HG03066 (cell line): ENCODE data around the gene PM20D2.

Experiments
- ATAC-seq: cut with Tn5 transposase; IDR thresholded peaks from one replicate; pipeline ENCODE4 v1.9.1; 2021; ENCODE audit warnings: low read depth; ENCODE audit not compliant: unreplicated experiment

Gene PM20D2

DNA sequence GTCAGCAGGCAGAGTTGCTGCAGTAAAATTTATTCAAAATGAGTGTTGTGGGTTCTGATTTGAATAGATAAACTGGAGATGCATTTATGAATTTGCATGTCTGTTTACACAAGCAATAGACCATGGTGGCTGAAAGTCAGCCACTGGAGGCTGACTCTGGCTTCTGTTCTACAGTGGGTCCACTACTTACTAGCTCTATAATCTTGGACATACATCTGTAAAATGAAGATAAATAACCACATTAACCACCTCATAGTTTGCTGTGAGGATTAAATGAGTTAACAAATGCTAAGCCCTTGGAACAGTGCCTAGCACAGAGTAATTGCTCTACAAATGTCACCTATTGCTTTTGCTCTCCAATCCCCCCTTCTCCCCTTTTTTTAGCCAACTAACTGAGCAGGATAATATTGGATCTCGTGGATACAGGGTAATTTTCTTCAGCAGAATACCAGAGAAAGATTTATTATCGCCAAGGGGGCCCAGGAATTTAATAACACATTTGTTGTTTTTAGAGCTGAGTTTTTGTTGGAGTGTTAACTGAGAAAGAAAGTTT is 1.4 kb upstream of the PM20D2 start:
- ATAC-seq, result no peak

DNA sequence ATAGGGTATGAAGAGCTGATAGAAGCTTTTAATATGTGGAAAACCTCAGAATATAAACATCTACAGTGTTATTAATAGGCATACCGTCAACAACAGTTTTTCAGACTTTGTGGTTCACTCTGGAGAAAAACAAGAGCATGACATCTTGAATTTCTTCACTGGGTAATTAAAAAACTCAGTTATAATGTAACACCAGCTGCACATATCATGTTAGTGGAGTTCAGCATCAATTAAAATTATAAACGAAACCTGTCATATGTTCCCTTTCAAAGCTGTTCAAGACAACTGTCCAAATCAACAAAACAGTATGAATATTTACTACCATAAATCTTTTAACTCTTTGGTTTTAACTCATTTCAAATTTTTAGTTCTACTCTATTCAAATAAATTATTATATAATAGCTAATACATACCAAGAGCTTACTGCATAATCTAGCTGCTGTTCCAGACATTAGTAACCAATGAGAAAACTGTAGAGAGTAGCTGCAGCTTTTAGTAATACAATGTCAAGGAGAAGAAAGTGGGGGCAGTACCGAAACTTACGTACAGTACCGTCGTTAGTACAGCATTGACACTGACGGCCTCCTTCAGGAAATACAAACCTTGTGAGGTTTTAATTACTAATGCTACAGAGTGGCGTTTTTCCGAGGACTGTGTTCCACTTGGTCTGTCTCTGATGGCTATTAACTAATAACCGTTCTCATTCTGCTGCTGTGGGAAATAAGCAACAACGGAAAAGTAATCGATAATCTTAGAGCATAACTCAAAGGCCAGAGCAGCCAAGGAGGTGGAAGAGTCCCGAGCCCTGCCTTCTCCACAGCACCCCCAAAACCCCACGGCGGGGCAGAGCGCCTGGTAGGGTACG is 532 bp upstream of the PM20D2 start:
- peak; percentile 49 for ATAC-seq

DNA sequence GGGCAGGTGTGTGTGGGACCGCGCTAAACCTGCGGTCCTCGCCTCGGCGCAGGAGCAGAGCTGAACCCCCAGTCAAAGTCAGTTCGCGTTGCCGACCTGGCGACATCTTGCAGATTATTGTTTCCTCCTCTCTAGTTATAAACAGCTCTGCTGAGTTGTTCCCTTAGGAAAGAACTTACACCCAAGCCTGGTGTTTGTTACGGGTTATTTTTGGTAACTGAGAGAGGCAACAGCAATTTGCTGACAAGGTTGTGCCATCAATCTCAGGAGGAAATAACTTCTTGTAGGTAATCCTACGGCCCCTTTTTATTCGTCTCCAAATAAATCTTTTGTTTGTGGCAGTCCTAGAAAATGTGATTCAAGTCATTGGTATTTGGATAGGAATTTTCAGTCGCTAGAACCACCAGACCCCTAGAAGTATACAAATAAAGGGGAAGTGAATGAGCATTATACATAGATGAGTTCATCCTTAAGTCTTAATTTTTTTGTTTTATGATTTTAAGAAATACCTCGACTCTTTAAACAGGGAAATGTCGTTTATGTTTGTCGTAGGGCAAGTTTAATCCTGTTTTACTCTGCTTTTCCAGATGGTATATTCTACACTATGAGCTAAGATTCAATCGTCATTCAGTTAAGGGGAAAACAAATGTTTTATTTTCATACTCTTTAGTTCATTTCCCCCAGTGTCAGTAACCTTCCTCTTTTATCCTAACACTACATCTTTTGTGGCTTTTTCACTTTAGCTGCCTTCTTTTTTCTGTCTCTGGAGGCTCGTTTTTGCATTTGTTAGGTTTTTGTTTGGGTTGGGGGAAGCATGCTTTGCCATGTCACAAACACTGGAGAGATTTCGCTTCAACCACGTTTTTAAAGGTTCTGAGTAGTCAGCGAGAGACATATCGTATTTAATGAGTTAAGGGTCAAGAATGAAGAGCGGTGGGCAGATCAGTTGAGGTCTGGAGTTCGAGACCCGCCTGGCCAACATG is 1.2 kb downstream of the PM20D2 start:
- ATAC-seq, result peak; percentile 35

DNA sequence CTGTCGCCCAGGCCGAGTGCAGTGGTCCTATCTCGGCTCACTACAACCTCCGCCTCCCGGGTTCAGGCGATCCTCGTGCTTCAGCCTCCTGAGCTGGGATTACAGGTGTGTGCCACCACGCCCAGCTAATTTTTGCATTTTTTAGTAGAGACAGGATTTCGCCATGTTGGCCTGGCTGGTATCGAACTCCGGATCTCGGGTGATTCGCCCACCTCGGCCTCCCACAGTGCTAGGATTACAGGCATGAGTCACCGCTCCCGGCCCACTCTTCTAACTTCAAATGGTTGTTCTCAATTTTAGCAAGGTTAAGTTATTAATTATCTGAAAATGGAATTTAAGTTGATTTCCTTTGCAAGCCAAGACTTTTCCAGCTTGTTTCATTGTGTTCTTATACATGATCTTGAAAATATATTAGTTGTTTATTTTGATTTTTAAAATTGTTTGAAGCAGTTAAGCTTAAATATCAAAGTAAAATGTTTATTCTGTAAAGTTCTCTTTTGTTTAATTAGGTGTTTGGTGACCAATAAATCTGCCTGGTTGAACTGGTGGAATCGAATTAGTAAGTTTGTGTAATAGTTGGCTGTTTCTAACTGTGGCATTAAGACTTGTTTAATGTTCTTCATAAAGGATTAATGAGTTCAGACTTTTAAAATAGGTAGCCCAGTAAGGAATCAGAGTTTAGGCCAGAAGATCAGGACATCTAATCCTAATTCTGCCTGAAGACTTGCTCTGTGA is 2.3 kb downstream of the PM20D2 start:
- no peak for ATAC-seq

DNA sequence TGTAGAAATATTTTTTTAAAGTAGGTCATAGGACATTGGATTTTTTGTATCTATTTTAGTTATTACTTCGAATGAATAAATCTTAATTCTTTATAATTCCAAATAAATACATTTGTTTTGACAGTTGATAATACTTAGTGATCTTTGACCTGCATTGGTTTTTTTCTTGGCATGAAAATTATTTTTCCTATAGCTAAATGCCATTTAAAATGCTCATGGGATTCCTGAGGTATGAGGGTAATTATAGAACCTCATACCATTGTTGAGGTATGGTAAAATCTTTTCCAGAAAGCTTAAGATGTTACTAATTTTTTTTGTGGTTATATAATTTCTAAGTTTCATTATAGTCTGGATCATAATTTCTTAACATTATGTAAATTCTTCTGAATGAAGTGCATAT is 8.3 kb downstream of the PM20D2 start:
- no peak for ATAC-seq

DNA sequence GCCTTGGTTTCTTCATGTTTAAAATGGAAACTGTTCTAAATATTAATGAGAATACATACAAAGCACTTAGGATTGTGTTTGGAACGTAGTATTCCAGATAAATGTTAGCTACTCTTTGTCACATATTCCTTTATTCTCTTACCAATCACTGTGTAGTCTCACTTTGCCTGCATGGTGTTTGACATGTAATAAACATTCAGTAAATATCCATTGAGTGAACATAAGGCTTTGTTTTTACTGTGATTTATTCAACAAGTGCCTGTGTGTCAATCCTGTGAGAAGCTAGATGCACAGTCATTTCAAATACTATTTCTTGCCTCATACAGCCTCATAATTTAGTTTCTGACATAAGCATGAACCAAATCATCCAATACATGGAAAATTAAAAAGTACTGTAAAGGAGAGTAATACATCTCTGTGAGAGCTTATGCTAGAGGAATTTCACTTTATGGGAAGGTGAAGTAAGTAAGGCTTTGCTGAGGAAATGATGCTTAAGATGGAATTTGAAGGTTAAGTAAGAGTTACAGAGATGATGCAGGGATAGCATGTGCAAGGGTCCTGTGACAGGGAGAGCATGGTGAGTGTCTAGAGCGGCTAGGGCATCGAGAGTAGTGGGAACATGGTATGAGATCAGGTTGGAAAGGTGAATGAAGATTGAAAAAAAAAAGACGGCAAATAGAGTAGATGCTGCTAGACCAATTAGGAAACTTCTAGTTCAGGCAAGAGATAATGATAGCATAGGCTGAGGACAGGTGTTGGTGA is 14.7 kb downstream of the PM20D2 start:
- ATAC-seq, result no peak

DNA sequence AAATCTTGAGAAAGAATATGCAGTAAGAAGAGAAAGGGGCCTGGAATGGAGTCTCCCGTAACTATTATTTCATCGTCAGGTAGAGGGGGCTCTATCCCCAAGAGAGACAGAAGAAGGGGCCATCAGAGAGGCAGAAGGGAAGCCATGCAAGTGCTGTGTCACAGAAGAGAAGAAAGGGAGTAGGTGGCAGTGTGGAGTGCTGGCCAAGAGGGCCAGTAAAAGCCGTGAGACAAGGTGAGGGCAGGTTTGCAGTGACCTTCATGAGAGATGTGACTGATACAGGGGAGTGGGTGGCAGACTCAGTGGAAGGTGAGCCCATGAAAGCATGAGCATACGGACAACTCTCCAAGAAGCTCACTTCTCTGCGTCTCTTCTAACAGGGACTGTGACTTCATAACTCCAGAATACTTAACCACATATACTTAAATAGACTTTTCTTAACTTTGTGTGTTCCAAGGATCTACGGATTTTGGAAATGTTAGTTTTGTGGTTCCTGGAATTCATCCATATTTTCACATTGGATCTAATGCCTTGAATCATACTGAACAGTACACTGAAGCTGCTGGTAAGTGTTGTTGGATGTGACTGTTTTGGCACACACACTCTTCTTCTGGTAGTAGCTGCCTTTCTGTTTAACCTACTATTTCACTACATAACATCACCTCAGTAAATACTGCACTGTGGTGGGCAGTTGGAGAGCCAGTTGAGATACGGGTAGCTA is 15.6 kb downstream of the PM20D2 start:
- ATAC-seq, result no peak

DNA sequence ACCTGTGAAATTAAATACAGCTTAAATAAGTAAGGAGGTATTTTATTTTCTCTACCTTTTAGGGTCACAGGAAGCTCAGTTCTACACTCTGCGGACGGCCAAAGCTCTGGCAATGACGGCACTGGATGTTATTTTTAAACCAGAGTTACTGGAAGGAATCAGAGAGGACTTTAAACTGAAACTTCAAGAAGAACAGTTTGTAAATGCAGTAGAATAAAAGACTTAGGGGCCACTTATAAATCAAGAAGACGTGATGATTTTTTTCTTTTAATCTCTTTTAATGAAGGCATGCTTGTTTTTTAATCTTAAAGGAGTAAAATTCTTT is 16.2 kb downstream of the PM20D2 start:
- no peak for ATAC-seq

DNA sequence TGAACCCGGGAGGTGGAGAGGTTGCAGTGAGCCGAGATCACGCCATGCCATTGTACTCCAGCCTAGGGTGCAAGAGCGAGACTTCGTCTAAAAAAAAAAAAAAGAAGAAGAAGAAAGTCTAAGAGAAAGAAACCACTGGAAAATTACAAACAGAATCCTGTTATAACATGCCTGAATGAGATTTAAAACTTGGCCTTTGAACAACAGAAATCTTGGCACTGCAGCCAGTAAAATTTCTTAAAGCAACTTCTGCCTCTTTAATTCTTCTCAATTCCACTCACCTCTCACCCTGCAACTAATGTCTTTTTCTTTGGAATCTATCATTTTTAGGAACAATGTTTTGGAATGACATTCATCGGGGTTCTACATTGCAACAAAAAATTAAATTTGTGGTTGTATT is 26.3 kb downstream of the PM20D2 start:
- ATAC-seq, result no peak

DNA sequence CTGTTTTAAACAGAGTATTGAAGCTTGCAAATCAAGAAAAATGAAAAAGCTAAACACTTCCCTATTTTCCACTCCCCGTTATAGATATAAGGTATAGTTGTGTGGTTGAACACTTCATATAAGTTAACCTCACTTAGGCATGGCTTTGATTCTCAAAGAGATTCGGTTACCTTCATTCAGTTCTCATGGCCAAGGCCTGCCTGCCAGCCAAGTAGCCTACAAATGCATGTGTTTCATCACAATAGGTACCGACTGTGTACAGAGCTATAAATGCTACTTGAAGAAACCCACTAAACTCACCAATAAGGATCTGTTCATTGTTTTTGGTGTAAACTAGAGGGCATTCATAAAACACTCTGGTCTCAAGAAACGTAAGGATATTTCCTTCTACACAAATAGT is 27.8 kb downstream of the PM20D2 start:
- ATAC-seq, result no peak

DNA sequence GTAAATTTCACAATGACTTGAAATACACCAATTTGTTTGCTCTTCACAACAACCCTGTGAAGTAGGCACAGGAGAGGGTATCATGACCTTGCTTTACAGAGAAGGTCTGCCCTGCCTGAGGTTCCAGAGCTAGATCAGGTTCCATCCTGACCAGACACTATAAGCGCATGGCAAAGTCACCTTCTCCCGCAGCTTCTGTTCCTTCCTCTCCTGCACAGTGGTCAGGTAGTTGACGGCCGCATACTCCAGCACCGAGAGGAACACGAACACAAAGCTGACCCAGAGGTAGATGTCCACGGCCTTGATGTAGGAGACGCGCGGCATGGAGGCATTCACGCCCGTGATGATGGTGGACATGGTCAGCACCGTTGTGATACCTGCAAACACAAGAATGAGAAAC is 34.3 kb downstream of the PM20D2 start:
- no peak for ATAC-seq

DNA sequence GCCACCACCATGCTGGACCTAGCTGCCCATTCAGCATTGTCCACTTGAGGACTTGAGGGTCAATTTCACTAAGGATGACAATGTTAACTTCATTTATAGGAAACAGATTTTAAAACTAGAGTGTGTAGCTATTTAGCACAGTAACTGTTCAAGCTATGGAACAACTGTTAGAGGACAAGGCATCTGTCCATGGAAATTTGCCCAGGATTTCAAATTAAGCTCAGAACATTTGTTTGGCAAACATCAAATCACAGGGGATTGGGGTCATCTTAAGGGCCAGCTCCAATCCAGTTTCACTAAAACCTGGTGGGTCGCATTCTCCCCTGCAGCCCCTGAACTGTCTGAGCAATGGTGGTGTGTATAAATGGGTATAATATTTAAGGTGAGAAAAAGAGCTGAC is 35.1 kb downstream of the PM20D2 start:
- ATAC-seq, result no peak

DNA sequence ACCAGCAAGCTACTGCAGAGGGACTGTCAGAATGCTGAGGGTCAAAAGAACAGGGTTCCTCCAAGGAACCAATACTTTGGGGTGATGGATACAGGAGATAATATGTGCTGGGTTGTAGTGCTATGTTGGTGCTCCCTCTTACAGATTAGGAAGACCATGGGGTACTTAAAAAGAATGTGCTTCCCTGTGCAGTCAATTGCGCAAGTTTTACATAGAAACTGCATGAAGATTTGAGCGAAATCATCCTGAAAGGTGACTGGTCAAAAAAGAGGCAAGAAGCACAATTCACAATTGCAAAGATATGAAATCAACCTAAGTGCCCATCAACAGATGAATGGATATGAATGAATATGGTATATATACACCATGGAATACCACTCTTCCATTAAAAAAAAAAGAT is 37.4 kb downstream of the PM20D2 start:
- no peak for ATAC-seq

DNA sequence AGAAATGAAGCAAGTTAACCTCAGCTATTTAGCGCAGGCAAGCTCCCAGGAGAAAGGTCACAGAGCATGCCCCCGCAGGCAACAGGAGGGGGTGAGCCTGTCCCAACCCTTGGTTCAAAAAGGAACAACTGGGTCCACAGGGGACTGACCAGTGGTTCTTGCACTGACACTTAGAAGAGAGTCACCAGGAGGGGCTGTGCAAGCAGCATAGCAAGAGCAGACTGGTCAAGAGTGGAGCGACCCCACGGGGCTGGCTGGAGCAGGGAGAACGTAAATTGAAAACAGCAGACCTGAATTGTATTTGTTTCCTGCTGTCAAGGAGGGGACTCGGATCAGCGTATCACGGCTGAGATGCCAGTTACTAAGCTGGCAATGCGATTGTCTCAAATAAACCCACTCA is 38.5 kb downstream of the PM20D2 start:
- ATAC-seq, result no peak

DNA sequence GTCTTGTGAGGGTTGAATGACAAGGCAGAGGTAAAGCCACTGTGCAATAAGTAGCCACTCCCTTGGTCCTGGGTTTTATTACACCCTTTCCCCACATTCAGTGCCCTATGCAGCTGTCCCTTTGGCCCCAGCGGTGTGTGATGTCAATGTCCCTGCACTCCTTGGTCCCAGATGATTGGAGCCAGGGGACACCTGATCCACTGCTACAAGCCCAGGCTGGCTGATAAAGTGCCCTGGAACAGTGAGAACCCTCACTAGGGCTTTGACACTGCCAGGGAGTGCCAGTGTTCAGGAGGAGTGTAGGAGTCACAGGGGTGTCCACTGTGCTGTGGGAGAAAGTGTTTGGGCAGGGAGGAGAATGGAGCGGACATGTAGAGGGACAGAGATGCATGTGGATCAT is 40.9 kb downstream of the PM20D2 start:
- no peak for ATAC-seq

DNA sequence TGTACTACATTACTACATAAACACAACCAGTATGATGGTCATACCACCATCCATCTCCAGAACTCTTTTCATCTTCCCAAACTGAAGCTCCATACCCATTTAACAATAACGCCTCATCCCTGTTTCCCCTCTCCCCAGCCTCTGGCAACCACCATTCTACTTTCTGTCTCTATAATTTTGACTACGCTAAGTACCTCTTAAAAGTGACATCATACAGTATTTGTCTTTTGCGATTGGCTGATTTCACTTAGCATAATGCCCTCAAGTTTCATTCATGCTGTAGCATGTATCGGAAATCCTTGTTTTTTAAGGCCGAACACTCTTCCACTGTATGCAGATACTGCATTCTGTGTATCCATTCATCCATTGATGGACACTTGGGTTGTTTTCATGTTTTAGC is 41.6 kb downstream of the PM20D2 start:
- ATAC-seq, result no peak

DNA sequence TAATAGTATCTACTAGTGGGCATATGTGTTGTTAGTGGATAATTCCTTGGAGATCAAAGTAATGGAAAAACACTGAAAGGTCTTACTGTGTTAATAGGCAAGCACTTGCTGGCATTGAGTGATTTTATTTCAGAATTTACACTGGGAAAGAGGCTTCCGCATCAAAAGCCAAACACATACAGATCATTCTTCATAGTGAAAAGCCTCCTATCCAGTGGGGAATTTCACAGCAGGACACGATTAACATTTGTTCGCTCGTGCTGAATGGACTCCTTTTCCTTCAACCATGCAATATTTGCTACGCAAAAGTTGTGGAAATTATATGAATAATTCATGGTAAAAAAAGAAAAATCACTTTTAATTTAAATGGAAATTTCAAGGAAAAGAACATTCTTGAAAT is 44.9 kb downstream of the PM20D2 start:
- no peak for ATAC-seq

DNA sequence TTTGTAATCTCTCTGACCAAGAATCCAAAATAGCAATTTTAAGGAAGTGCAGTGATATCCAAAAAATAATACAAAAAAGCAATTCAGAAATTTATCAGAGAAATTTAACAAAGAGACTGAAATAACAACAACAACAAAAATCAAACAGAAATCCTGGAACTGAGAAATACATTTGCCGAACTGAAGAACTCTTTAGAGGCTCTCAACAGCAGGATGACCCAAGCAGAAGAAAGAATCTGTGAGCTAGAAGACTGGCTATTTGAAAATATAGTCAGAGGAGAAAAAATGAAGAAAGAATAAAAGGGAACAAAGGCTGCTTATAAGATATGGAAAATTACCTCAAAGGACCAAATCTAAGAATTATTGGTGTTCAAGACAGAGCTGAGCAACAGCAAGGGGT is 48.7 kb downstream of the PM20D2 start:
- no peak for ATAC-seq

DNA sequence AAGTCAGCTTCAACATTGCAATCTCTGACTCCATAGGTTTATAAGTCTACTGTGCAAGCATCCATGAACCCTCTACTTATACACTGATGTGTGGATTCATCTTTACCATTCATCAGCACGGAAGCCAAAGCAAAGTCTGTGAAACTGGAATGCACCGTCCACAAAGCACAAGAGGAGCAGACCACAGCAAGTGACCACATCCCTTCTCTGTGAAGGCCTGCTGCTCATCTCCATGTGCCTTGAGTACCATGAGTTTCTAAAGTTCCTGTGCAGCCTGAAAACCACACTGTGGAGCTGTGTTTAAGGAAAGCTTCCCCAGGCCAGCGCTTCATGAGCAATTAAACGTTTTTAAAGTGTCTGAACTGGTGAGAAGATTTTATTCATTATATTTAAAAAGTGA is 51.3 kb downstream of the PM20D2 start:
- no peak for ATAC-seq
